ENCODE measurements around the gene FBXL14. TPM values are rescaled to one million over a fixed set of nuclear protein-coding genes. Genes with fewer than 3 reads are reported as not detected.

FBXL14 gene
- polyA plus RNA-seq, 3 donors = 6.2 to 9.8 (median 7.2) TPM

DNA sequence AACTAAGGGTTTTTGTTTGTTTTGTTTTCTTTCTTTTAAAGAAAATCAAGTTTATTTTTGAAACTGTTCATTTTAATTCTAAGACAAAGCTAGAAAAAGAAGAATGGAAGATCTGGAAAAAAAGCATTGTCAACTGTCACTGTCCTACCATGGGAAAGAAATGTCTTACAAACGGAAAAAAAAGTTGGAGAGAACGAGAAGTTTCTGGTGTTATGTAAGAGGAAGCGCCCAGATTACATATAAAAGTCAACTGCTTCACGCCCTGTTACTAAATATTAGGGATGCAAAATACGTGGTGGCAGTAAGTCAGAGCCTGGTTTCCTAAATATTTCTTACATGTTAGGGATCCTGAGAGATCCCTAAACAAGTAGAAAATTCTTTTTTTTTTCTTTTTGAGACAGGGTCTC, 14.3 kb upstream of the FBXL14 start:
- no peaks in the 10 kb centered on the region for H3K27me3 Mint-ChIP-seq (ENCODE audit: low read depth in 3 of 3)
- peak in 2 of 3 donors; percentile 76 for DNase-seq
- peak overlapping the region; percentile 17 to 47 for H3K4me3 Mint-ChIP-seq
- TF ChIP-seq, protein P1, sequence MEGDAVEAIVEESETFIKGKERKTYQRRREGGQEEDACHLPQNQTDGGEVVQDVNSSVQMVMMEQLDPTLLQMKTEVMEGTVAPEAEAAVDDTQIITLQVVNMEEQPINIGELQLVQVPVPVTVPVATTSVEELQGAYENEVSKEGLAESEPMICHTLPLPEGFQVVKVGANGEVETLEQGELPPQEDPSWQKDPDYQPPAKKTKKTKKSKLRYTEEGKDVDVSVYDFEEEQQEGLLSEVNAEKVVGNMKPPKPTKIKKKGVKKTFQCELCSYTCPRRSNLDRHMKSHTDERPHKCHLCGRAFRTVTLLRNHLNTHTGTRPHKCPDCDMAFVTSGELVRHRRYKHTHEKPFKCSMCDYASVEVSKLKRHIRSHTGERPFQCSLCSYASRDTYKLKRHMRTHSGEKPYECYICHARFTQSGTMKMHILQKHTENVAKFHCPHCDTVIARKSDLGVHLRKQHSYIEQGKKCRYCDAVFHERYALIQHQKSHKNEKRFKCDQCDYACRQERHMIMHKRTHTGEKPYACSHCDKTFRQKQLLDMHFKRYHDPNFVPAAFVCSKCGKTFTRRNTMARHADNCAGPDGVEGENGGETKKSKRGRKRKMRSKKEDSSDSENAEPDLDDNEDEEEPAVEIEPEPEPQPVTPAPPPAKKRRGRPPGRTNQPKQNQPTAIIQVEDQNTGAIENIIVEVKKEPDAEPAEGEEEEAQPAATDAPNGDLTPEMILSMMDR (IDR thresholded peaks at IDR 0.05) = no peak
- H4K20me1 ChIP-seq (ENCODE audit: insufficient read depth, low read length) = no peaks in the 10 kb centered on the region
- H3K4me1 ChIP-seq (ENCODE audit: control insufficient read depth in 1 of 2, insufficient read depth in 2 of 2, low read length in 2 of 2) = peaks cover 65 to 66% of the 10 kb centered on the region in 2 donors
- intact Hi-C loops (cut with micrococcal nuclease) = no loop called here
- peak overlapping the region in 1 of 3 experiments; percentile 52 for H3K4me3 ChIP-seq (replicated peaks in 1 of 3; ENCODE audit: low read depth in 2 of 3, low read length in 3 of 3)
- H2AFZ ChIP-seq (ENCODE audit: insufficient read depth, low read depth, low read length, poor library complexity, severe bottlenecking) = no peak overlapping the region
- H3K4me1 Mint-ChIP-seq = peaks cover 64% of the 10 kb centered on the region
- H3K9me3 Mint-ChIP-seq = no peaks in the 10 kb centered on the region
- no peak overlapping the region for H3K9ac ChIP-seq (ENCODE audit: insufficient read depth, low read length, poor library complexity, severe bottlenecking)
- no peaks in the 10 kb centered on the region for H3K79me2 ChIP-seq (ENCODE audit: insufficient read depth, low read length)
- peak overlapping the region; percentile 81 to 95 (median 88) for H3K27ac Mint-ChIP-seq
- H3K27ac ChIP-seq (ENCODE audit: low read depth in 1 of 2, low read length in 2 of 2) = peak overlapping the region; percentile 73
- WGBS (ENCODE audit: insufficient coverage) = 8% methylated on average over 2 of the region's 5 CpGs
- H3K36me3 ChIP-seq (replicated peaks in 1 of 2; ENCODE audit: control insufficient read depth in 1 of 2, insufficient read depth in 2 of 2, low read length in 2 of 2) = no peaks in the 10 kb centered on the region
- H3K36me3 Mint-ChIP-seq = no peaks in the 10 kb centered on the region
- no peaks in the 10 kb centered on the region for H3K9me3 ChIP-seq (replicated peaks in 1 of 2; ENCODE audit: control insufficient read depth in 1 of 2, insufficient read depth in 1 of 2, low read length in 2 of 2)
- peak overlapping the region; percentile 72 for H3K4me2 ChIP-seq (replicated peaks; ENCODE audit: extremely low read depth, low read length, poor library complexity, severe bottlenecking)
- H3K27me3 ChIP-seq (ENCODE audit: control insufficient read depth in 2 of 2, insufficient read depth in 2 of 2, low read length in 2 of 2) = no peaks in the 10 kb centered on the region

DNA sequence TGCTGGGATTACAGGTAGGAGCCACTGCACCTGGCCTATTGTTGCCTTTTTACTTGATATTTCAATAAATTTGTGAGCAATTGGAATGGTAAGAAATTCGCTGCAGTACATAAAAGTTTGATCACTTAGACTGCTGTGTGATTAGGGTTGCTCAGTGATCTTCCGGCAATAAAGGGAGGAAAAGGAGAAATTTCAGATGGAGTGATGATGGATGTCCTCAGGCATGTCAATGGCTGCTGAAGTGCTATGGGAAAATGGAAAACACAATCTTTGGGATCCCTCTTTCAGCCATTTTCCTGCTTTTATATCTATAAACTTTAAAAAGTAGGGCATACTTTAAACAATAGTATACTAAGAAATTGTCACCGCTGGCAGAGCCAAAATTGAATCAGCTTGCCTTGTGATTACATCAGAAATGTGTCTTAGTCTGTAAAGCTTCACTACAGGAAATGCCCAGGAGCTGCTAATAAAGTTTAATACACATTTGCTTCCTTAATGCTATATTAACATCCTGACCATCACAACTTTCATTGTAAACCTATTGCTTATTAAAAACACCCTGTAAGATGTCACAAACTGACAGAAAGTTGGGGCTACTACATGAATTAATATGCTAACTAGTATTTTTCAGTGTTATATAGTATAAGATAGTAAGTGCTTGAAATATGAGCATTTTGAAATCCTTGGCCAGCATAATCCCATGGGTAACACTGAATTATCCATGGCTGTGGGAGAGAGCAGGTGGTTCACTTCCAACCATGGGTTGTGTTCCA, 13.7 kb upstream of the FBXL14 start:
- Mint-ChIP-seq H3K9me3 (no peaks in the 10 kb centered on the region), H3K4me1 (peaks cover 64% of the 10 kb centered on the region), H3K27ac (peak overlapping the region; percentile 81 to 95 (median 88)), H3K36me3 (no peaks in the 10 kb centered on the region), H3K4me3 (peak overlapping the region; percentile 17 to 47), H3K27me3 (ENCODE audit: low read depth in 3 of 3) (no peaks in the 10 kb centered on the region)
- Histone ChIP-seq H3K27me3 (ENCODE audit: control insufficient read depth in 2 of 2, insufficient read depth in 2 of 2, low read length in 2 of 2) (no peaks in the 10 kb centered on the region), H3K4me3 (replicated peaks in 1 of 3; ENCODE audit: low read depth in 2 of 3, low read length in 3 of 3) (peak overlapping the region in 1 of 3 experiments; percentile 52), H4K20me1 (ENCODE audit: insufficient read depth, low read length) (no peaks in the 10 kb centered on the region), H3K9ac (ENCODE audit: insufficient read depth, low read length, poor library complexity, severe bottlenecking) (no peak overlapping the region), H3K27ac (ENCODE audit: low read depth in 1 of 2, low read length in 2 of 2) (peak overlapping the region in 1 of 2 donors; percentile 73), H2AFZ (ENCODE audit: insufficient read depth, low read depth, low read length, poor library complexity, severe bottlenecking) (no peak overlapping the region), H3K4me2 (replicated peaks; ENCODE audit: extremely low read depth, low read length, poor library complexity, severe bottlenecking) (peak overlapping the region; percentile 72), H3K79me2 (ENCODE audit: insufficient read depth, low read length) (no peaks in the 10 kb centered on the region), H3K4me1 (ENCODE audit: control insufficient read depth in 1 of 2, insufficient read depth in 2 of 2, low read length in 2 of 2) (peaks cover 65 to 66% of the 10 kb centered on the region in 2 donors), H3K36me3 (replicated peaks in 1 of 2; ENCODE audit: control insufficient read depth in 1 of 2, insufficient read depth in 2 of 2, low read length in 2 of 2) (no peaks in the 10 kb centered on the region), H3K9me3 (replicated peaks in 1 of 2; ENCODE audit: control insufficient read depth in 1 of 2, insufficient read depth in 1 of 2, low read length in 2 of 2) (no peaks in the 10 kb centered on the region)
- intact Hi-C loops (cut with micrococcal nuclease) = no loop called here
- WGBS (ENCODE audit: insufficient coverage) = 69% methylated on average over 3 of the region's 3 CpGs
- TF ChIP-seq, protein P1 (IDR thresholded peaks at IDR 0.05) = no peak
- DNase-seq = peak in 2 of 3 donors; percentile 58 to 60

Measured in CD14-positive monocyte (primary cell).